GM18951 (cell line): ENCODE results near the gene ARHGEF7.

Experiments used
- POLR2A ChIP-seq: IDR thresholded peaks from 4 replicates; pipeline ENCODE4 v1.6.1; 2011; ENCODE audit warnings: mild to moderate bottlenecking; ENCODE audit not compliant: insufficient read length, insufficient read depth; ENCODE audit errors: extremely low read depth
- in situ Hi-C: fragments of 300-500 bp; cut with MboI; formaldehyde crosslinking; loops from one replicate; pipeline ENCODE4 v1.12.0; 2022; ENCODE audit warnings: low sequenced_read_pairs, mixed read lengths, inconsistent platforms; ENCODE audit not compliant: unreplicated experiment

Gene ARHGEF7

GRCh38 chr13:111092685-111093084 is 22.4 kb upstream of the ARHGEF7 start:
- in situ Hi-C loops, result no loop called here
- no peak for TF ChIP-seq POLR2A

- TF ChIP-seq POLR2A, result no peak
- in situ Hi-C loops, result no loop called here
Observed at GRCh38 chr13:111093136-111093535, 22.0 kb upstream of the ARHGEF7 start.

GRCh38 chr13:111093634-111094033 is 21.5 kb upstream of the ARHGEF7 start:
- TF ChIP-seq POLR2A, result no peak
- in situ Hi-C loops, result no loop called here

- in situ Hi-C loops, result no loop called here
- TF ChIP-seq POLR2A, result no peak
Observed at GRCh38 chr13:111095031-111095840, 19.9 kb upstream of the ARHGEF7 start.

- in situ Hi-C loops, result no loop called here
- TF ChIP-seq POLR2A, result no peak
Observed at GRCh38 chr13:111095911-111096501, 19.1 kb upstream of the ARHGEF7 start.

GRCh38 chr13:111099290-111099689 is 15.8 kb upstream of the ARHGEF7 start:
- no peak for TF ChIP-seq POLR2A
- in situ Hi-C loops, result no loop called here

GRCh38 chr13:111110054-111110453 is 5.1 kb upstream of the ARHGEF7 start:
- TF ChIP-seq POLR2A, result no peak
- in situ Hi-C loops, result no loop called here

- TF ChIP-seq POLR2A, result no peak
- in situ Hi-C loops, result no loop called here
Observed at GRCh38 chr13:111111376-111111937, 3.7 kb upstream of the ARHGEF7 start.

GRCh38 chr13:111112196-111112595 is 2.9 kb upstream of the ARHGEF7 start:
- in situ Hi-C loops, result no loop called here
- no peak for TF ChIP-seq POLR2A

- no peak for TF ChIP-seq POLR2A
- in situ Hi-C loops, result no loop called here
Observed at GRCh38 chr13:111114362-111115060, 599 bp upstream of the ARHGEF7 start.

GRCh38 chr13:111115965-111116521 is 933 bp downstream of the ARHGEF7 start:
- in situ Hi-C loops, result no loop called here
- no peak for TF ChIP-seq POLR2A

- in situ Hi-C loops, result no loop called here
Observed at GRCh38 chr13:111116856-111117255, 1.7 kb downstream of the ARHGEF7 start.

GRCh38 chr13:111117289-111117688 is 2.2 kb downstream of the ARHGEF7 start:
- in situ Hi-C loops, result no loop called here
- TF ChIP-seq POLR2A, result no peak

More at GRCh38 chr13:111116856-111117255, 1.7 kb downstream of the ARHGEF7 start:
- no peak for TF ChIP-seq POLR2A
